ENCODE measurements around the gene EIF4G2.

Gene EIF4G2

DNA sequence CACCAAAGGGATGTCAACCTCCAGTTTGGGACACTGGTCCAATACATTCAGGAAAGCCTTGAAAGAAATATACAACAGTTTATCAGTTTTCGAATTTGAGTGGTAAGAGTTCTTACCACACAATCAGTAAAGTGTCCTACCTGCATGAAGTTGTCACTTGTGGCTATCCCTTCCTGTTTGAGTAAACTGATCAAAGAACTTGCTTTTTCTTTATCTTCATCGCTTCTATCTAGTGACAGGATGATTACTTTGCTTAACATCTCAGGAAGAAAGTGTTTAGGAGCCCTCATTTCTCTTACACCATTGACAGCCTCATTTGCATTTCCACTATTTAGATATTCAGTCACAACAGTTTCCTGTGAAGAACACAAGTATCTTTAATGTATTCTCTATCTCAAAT is 8.4 kb downstream of the EIF4G2 start:
- Histone ChIP-seq H4K20me1 (ENCODE audit: insufficient read depth) (no peaks in the 10 kb centered on the region), H3K79me2 (ENCODE audit: insufficient read depth, low read depth) (peaks cover 20% of the 10 kb centered on the region), H3K27ac (no peak overlapping the region)

DNA sequence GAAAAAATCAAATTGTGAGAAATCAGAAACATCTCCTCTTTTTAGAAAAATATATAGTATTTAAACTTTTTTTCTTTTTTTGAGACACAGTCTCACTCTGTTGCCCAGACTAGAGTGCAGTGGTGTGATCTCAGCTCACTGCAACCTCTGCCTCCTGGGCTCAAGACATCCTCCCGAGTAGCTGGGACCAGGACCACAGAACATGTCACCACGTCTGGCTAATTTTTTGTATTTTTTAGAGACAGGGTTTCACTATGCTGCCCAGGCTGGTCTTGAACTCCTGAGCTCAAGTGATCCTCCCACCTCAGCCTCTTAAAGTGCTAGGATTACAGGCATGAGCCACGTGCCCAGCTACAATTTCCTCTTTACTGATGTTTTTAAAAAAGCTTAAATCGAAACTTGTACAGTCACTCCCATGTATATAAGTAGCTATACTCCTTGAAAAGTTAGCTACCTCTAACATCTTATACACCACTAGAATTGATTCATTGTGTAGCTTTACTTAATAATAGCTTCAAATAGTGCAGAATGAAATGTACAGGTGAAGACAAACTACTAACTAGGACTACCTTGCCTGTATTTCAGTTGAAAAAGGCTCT is 10.3 kb downstream of the EIF4G2 start:
- Histone ChIP-seq H3K27me3 (ENCODE audit: insufficient read depth, low read depth) (no peaks in the 10 kb centered on the region), H4K20me1 (ENCODE audit: insufficient read depth) (no peaks in the 10 kb centered on the region), H3K36me3 (ENCODE audit: insufficient read depth) (peaks cover 50% of the 10 kb centered on the region), H3K9ac (no peak overlapping the region), H3K79me2 (ENCODE audit: insufficient read depth, low read depth) (0 out of 2 replicates have a peak, but pooled peaks cover 4% of the 10 kb centered on the region), H3K4me1 (ENCODE audit: low read depth, poor library complexity, severe bottlenecking) (peaks cover under 1% of the 10 kb centered on the region), H3K27ac (no peak overlapping the region), H3K4me2 (no peak overlapping the region), H2AFZ (ENCODE audit: low read depth) (no peak overlapping the region), H3K4me3 (IDR thresholded peaks at IDR 0.05; ENCODE audit: insufficient read depth, low read depth, low read length) (no peak overlapping the region)
- TF ChIP-seq, protein P1, sequence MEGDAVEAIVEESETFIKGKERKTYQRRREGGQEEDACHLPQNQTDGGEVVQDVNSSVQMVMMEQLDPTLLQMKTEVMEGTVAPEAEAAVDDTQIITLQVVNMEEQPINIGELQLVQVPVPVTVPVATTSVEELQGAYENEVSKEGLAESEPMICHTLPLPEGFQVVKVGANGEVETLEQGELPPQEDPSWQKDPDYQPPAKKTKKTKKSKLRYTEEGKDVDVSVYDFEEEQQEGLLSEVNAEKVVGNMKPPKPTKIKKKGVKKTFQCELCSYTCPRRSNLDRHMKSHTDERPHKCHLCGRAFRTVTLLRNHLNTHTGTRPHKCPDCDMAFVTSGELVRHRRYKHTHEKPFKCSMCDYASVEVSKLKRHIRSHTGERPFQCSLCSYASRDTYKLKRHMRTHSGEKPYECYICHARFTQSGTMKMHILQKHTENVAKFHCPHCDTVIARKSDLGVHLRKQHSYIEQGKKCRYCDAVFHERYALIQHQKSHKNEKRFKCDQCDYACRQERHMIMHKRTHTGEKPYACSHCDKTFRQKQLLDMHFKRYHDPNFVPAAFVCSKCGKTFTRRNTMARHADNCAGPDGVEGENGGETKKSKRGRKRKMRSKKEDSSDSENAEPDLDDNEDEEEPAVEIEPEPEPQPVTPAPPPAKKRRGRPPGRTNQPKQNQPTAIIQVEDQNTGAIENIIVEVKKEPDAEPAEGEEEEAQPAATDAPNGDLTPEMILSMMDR (conservative IDR thresholded peaks at IDR 0.05; ENCODE audit: low read depth, low read length) = no peak

More for the DNA sequence above, 8.4 kb downstream of the EIF4G2 start:
- H3K36me3 ChIP-seq (ENCODE audit: insufficient read depth) = peaks cover 67% of the 10 kb centered on the region
- H3K4me2 ChIP-seq = no peak overlapping the region
- H3K4me1 ChIP-seq (ENCODE audit: low read depth, poor library complexity, severe bottlenecking) = peaks cover 5% of the 10 kb centered on the region
- H3K4me3 ChIP-seq (IDR thresholded peaks at IDR 0.05; ENCODE audit: insufficient read depth, low read depth, low read length) = no peak overlapping the region
- H2AFZ ChIP-seq (ENCODE audit: low read depth) = no peak overlapping the region
- no peaks in the 10 kb centered on the region for H3K27me3 ChIP-seq (ENCODE audit: insufficient read depth, low read depth)
- TF ChIP-seq, protein P1 (conservative IDR thresholded peaks at IDR 0.05; ENCODE audit: low read depth, low read length) = no peak
- H3K9ac ChIP-seq = no peak overlapping the region

DNA sequence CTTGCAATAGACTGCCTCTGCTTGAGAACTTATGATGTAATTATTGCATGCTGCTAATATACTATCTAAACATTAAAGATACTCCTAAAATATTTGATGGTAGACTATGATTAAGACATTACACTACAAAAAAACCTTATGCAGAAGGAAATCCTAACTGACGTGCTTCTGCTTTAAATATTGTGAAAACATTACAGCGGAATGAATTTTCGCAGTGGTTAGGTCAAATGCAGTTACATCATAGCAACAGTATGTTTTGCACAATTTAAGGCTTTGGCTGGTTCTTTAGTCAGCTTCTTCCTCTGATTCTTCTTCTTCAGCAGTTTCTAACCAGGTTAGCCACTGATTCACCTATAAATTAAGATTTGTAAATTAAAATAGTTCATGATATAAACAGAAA is 11.2 kb downstream of the EIF4G2 start:
- Histone ChIP-seq H3K79me2 (ENCODE audit: insufficient read depth, low read depth) (no peaks in the 10 kb centered on the region), H3K4me1 (ENCODE audit: low read depth, poor library complexity, severe bottlenecking) (peaks cover 5% of the 10 kb centered on the region), H3K4me3 (IDR thresholded peaks at IDR 0.05; ENCODE audit: insufficient read depth, low read depth, low read length) (no peak overlapping the region), H3K36me3 (ENCODE audit: insufficient read depth) (peaks cover 41% of the 10 kb centered on the region; the same call in 1 of the 2 replicates), H4K20me1 (ENCODE audit: insufficient read depth) (no peaks in the 10 kb centered on the region), H3K27ac (no peak overlapping the region), H3K4me2 (no peak overlapping the region), H3K9ac (no peak overlapping the region), H2AFZ (ENCODE audit: low read depth) (no peak overlapping the region), H3K27me3 (ENCODE audit: insufficient read depth, low read depth) (no peaks in the 10 kb centered on the region)
- TF ChIP-seq, protein P1 (conservative IDR thresholded peaks at IDR 0.05; ENCODE audit: low read depth, low read length) = no peak

DNA sequence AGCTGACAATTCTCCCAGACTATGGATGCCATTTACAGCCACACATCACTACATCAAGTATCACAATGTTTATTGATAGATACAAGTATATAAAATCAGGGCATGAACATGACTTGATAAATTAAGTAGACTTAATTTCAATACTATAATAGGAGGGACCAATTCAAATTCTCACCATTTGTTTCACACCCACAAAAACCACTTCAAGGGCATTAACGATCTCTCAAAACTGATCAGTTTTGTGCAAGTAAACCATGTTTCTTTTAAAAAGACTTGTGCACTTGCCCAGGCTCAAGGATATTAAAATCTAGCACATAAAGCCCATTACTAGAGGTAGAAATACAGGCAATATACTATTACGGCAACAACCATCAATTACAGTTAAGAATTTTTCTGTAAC is 11.7 kb downstream of the EIF4G2 start:
- peaks cover 40% of the 10 kb centered on the region; the same call in 1 of the 2 replicates for H3K36me3 ChIP-seq (ENCODE audit: insufficient read depth)
- H3K79me2 ChIP-seq (ENCODE audit: insufficient read depth, low read depth) = no peaks in the 10 kb centered on the region
- TF ChIP-seq, protein P1 (conservative IDR thresholded peaks at IDR 0.05; ENCODE audit: low read depth, low read length) = no peak
- no peak overlapping the region for H3K9ac ChIP-seq
- H3K4me1 ChIP-seq (ENCODE audit: low read depth, poor library complexity, severe bottlenecking) = peaks cover 6% of the 10 kb centered on the region
- H2AFZ ChIP-seq (ENCODE audit: low read depth) = no peak overlapping the region
- H3K4me3 ChIP-seq (IDR thresholded peaks at IDR 0.05; ENCODE audit: insufficient read depth, low read depth, low read length) = no peak overlapping the region
- no peak overlapping the region for H3K4me2 ChIP-seq
- H3K27ac ChIP-seq = no peak overlapping the region; the same call in 1 of the 2 replicates
- no peaks in the 10 kb centered on the region for H4K20me1 ChIP-seq (ENCODE audit: insufficient read depth)
- no peaks in the 10 kb centered on the region for H3K27me3 ChIP-seq (ENCODE audit: insufficient read depth, low read depth)
